ENCODE measurements around the gene SOX11.

DNA sequence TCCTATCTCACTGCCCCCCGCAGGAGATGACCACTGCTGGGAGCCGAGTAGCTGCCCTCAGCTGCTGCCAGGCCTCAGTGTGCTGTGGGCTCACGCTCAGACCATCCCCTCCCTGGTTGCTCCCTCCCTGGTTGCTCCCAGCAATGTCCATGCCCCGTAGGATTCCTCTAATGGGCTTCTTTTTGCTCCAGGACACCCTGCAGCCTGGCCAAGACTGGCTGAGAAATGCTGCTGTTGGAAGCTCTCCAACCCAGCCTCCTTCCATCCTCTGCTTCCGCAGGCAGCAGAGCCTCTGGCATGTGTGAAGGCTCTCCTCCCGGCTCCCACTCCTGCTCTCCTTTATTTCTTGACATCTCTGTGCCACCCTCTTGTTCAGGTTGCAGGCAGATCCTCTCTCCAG lies 48.6 kb downstream of the SOX11 start:
- no peak for TF ChIP-seq CTCF (conservative IDR thresholded peaks at IDR 0.05; ENCODE audit: low read length)
- no peak for TF ChIP-seq EZH2phosphoT487 (IDR thresholded peaks at IDR 0.05; ENCODE audit: borderline replicate concordance, low read depth, low read length)
